Measurements from ENCODE around the gene ACOT13. TPM values are rescaled to one million over a fixed set of nuclear protein-coding genes. Genes with fewer than 3 reads are reported as not detected.
A peak's percentile ranks its signal among the peaks of the same experiment; 100 is the strongest.
"Not testable (repeated sequence)": the region's sequence is repeated elsewhere in the genome, so short reads cannot be mapped to it uniquely, and the experiment has no call there.

Gene ACOT13
- total RNA-seq, 1 donor from 2014 or later, result 24.6 TPM

- Histone ChIP-seq H3K27me3 (ENCODE audit: low read depth) (no peaks in the 10 kb centered on the region), H3K9me3 (no peaks in the 10 kb centered on the region), H3K27ac (no peak overlapping the region), H3K36me3 (peaks cover 8% of the 10 kb centered on the region), H3K4me3 (no peak overlapping the region), H3K4me1 (peaks cover 34% of the 10 kb centered on the region)
- no peak for ATAC-seq
- TF ChIP-seq, protein P1, sequence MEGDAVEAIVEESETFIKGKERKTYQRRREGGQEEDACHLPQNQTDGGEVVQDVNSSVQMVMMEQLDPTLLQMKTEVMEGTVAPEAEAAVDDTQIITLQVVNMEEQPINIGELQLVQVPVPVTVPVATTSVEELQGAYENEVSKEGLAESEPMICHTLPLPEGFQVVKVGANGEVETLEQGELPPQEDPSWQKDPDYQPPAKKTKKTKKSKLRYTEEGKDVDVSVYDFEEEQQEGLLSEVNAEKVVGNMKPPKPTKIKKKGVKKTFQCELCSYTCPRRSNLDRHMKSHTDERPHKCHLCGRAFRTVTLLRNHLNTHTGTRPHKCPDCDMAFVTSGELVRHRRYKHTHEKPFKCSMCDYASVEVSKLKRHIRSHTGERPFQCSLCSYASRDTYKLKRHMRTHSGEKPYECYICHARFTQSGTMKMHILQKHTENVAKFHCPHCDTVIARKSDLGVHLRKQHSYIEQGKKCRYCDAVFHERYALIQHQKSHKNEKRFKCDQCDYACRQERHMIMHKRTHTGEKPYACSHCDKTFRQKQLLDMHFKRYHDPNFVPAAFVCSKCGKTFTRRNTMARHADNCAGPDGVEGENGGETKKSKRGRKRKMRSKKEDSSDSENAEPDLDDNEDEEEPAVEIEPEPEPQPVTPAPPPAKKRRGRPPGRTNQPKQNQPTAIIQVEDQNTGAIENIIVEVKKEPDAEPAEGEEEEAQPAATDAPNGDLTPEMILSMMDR (IDR thresholded peaks at IDR 0.05), result no peak
- DNase-seq, result no peak
- intact Hi-C loops (cut with DNase I), result no loop called here
Observed at GRCh38 chr6:24668997-24669361, 2.1 kb downstream of the ACOT13 start.

DNA sequence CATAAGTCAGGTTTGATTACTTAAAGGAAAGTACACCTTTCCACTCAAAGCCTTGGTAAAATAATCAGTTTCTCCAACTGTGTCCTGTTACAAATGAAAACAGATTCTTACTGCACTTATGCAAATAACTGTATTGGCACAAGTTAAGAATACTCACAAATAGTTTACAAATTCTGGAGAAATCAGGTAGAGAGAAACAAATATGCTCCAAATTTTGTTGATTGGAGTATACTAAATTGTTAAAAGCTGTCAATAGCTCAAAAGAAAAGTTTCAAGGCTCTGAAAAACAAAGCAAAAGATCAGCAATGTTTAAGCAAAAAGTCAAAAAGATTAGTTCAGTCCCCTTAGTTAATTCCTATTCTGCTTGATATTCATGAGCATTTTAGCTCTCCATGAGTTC is 3.6 kb downstream of the ACOT13 start:
- H3K27me3 ChIP-seq (ENCODE audit: low read depth); ATAC-seq; DNase-seq; intact Hi-C loops (cut with DNase I); H3K27ac ChIP-seq; H3K4me3 ChIP-seq; H3K36me3 ChIP-seq; H3K9me3 ChIP-seq: not testable (repeated sequence)
- H3K4me1 ChIP-seq, result peaks cover 19% of the 10 kb centered on the region

DNA sequence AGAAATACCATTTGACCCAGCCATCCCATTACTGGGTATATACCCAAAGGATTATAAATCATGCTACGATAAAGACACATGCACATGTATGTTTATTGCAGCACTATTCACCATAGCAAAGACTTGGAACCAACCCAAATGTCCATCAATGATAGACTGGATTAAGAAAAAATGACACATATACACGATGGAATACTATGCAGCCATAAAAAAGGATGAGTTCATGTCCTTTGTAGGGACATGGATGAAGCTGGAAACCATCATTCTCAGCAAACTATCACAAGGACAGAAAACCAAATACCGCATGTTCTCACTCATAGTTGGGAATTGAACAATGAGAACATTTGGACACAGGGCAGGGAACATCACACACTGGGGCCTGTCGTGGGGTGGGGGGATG is 4.2 kb downstream of the ACOT13 start:
- H3K9me3 ChIP-seq; ATAC-seq; H3K27me3 ChIP-seq (ENCODE audit: low read depth); intact Hi-C loops (cut with DNase I); H3K36me3 ChIP-seq; H3K27ac ChIP-seq; H3K4me3 ChIP-seq; DNase-seq: not testable (repeated sequence)
- H3K4me1 ChIP-seq, result peaks cover 14% of the 10 kb centered on the region

DNA sequence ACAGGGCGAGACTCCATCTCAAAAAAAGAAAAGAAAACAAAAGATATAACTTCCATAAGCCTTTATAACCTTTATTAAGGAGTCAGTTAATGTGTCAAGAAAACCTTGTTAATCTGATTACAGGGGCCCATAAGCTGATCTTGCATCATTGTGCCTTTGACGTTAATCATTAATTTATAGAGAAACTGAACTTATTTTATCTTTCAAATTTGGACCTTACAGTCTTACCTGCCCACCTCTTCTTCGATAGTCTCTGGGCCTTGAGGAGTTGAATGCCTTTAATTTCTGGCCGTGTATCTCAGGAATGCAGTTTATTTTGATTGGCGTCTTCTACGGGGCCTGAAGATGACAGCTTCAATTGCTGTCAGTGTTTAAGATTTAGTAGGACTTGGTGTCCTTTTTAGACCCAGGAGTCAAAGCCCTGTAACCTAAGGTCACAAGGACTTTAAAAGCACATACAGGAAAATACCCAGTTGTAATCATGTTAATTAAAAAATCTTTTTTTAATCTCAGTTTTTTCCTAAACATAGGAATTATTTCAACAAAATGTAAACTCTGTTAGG is 5.8 kb downstream of the ACOT13 start:
- no peak for ATAC-seq

DNA sequence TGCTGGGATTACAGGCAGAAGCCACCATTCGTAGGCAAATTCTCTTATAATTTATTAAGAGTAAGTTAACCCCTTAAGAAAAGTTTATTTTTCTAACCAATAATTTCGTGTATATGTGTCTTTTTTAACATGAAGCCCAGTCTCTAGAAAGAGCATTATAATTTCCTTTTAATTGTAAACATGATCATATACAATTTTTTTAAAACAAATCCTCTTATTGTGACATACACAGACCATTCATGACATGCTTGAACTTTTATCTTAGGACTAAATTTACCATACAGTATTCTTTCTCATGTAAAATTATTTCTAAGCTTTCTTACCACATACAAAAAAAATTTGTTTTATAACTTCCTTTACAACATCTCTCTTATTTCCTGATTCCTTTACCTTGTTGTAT is 6.7 kb downstream of the ACOT13 start:
- TF ChIP-seq, protein P1 (IDR thresholded peaks at IDR 0.05), result no peak
- Histone ChIP-seq H3K9me3 (no peaks in the 10 kb centered on the region), H3K4me1 (peaks cover 3% of the 10 kb centered on the region), H3K4me3 (no peak overlapping the region), H3K36me3 (no peaks in the 10 kb centered on the region), H3K27me3 (ENCODE audit: low read depth) (no peaks in the 10 kb centered on the region), H3K27ac (no peak overlapping the region)
- intact Hi-C loops (cut with DNase I), result no loop called here
- no peak for ATAC-seq
- DNase-seq, result no peak

More for the DNA sequence above, 5.8 kb downstream of the ACOT13 start:
- TF ChIP-seq, protein P1 (IDR thresholded peaks at IDR 0.05), result no peak
- H3K4me1 ChIP-seq, result peaks cover 12% of the 10 kb centered on the region
- no peak overlapping the region for H3K27ac ChIP-seq
- H3K27me3 ChIP-seq (ENCODE audit: low read depth), result no peaks in the 10 kb centered on the region
- no peak overlapping the region for H3K4me3 ChIP-seq
- intact Hi-C loops (cut with DNase I), result no loop called here
- H3K9me3 ChIP-seq, result no peaks in the 10 kb centered on the region
- H3K36me3 ChIP-seq, result no peaks in the 10 kb centered on the region
- DNase-seq, result no peak

DNA sequence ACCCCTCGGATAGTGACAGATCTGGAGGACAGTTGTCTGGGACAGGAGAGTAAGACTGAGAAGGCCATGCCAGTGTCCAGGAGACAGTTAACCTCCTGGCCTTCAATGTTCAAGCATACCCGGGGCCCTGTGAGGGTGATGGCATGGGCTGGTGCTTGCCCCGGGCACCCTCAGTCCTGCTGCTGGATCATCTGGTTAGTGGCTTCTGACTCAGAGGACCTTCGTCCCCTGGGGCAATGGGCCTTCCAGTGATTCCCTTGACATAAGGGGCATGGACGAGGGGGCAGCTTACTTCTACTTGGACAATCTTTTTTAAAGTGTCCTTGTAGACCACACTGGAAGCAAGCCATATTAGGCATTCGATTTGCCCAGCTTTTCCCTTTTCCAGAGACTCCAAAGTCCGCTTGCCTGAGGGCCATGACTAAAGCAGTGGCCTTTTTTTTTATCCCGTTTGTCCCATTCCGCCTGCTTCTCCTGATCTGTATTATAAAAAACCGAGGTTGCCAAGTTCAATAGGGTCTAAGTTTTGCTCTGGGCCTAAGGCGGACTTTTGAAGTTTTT is 12.0 kb downstream of the ACOT13 start:
- H3K4me3 ChIP-seq; intact Hi-C loops (cut with DNase I); H3K27me3 ChIP-seq (ENCODE audit: low read depth); ATAC-seq; H3K36me3 ChIP-seq; H3K27ac ChIP-seq; DNase-seq; H3K4me1 ChIP-seq; H3K9me3 ChIP-seq: not testable (repeated sequence)

- no peak for DNase-seq
- Histone ChIP-seq H3K4me3 (no peak overlapping the region), H3K27me3 (ENCODE audit: low read depth) (no peaks in the 10 kb centered on the region), H3K27ac (peak overlapping the region; percentile 41), H3K36me3 (no peaks in the 10 kb centered on the region), H3K4me1 (peaks cover 4% of the 10 kb centered on the region), H3K9me3 (no peaks in the 10 kb centered on the region)
- ATAC-seq, result peak; percentile 68 to 84
- intact Hi-C loops (cut with DNase I), result no loop called here
- TF ChIP-seq, protein P1 (IDR thresholded peaks at IDR 0.05), result no peak
Observed at GRCh38 chr6:24680582-24680981, 13.7 kb downstream of the ACOT13 start.

All from lower lobe of right lung (tissue), 2 donors.